NCI-H82 treated with DMSO at 0.1 percent for 48 hours (cell line): ENCODE measurements around the gene DUOXA1.
"Not testable (repeated sequence)": the region's sequence is repeated elsewhere in the genome, so short reads cannot be mapped to it uniquely, and the experiment has no call there.

Experiments used
- DNase-seq: peaks from one replicate; lab custom pipeline; 2025; ENCODE audit not compliant: unreplicated experiment; lab: John Stamatoyannopoulos, UW

DUOXA1 gene

GRCh38 chr15:45151998-45152828, 22.5 kb upstream of the DUOXA1 start:
- DNase-seq: no peak

GRCh38 chr15:45150997-45151396, 21.3 kb upstream of the DUOXA1 start:
- DNase-seq: no peak

- DNase-seq: no peak
Observed at GRCh38 chr15:45150481-45150880, 20.8 kb upstream of the DUOXA1 start.

GRCh38 chr15:45149060-45149459, 19.4 kb upstream of the DUOXA1 start:
- DNase-seq: no peak

GRCh38 chr15:45148076-45149059, 18.7 kb upstream of the DUOXA1 start:
- DNase-seq: no peak

- no peak for DNase-seq
Observed at GRCh38 chr15:45147606-45148005, 17.9 kb upstream of the DUOXA1 start.

- no peak for DNase-seq
Observed at GRCh38 chr15:45146405-45146804, 16.7 kb upstream of the DUOXA1 start.

- DNase-seq: no peak
Observed at GRCh38 chr15:45144775-45145174, 15.1 kb upstream of the DUOXA1 start.

- no peak for DNase-seq
Observed at GRCh38 chr15:45143946-45144345, 14.3 kb upstream of the DUOXA1 start.

GRCh38 chr15:45143056-45143455, 13.4 kb upstream of the DUOXA1 start:
- DNase-seq: no peak

GRCh38 chr15:45141386-45141785, 11.7 kb upstream of the DUOXA1 start:
- no peak for DNase-seq

- DNase-seq: no peak
Observed at GRCh38 chr15:45140557-45141250, 11.0 kb upstream of the DUOXA1 start.

- DNase-seq: no peak
Observed at GRCh38 chr15:45139770-45140169, 10.1 kb upstream of the DUOXA1 start.

- DNase-seq: no peak
Observed at GRCh38 chr15:45138814-45139765, 9.4 kb upstream of the DUOXA1 start.

- DNase-seq: no peak
Observed at GRCh38 chr15:45137703-45138102, 8.0 kb upstream of the DUOXA1 start.

GRCh38 chr15:45136378-45136764, 6.7 kb upstream of the DUOXA1 start:
- no peak for DNase-seq

GRCh38 chr15:45135705-45136377, 6.2 kb upstream of the DUOXA1 start:
- not testable (repeated sequence) for DNase-seq

- DNase-seq: no peak
Observed at GRCh38 chr15:45134682-45135604, 5.3 kb upstream of the DUOXA1 start.

- DNase-seq: no peak
Observed at GRCh38 chr15:45134046-45134445, 4.4 kb upstream of the DUOXA1 start.
